OCI-LY7 (cell line): ENCODE data around the gene CABP7. TPM values are rescaled to one million over a fixed set of nuclear protein-coding genes. Genes with fewer than 3 reads are reported as not detected.

ENCODE experiments used
- BruUV-seq: library from RNA; stranded (reverse); fragments of 400-500 nt; replicated peaks from 2 replicates; lab custom pipeline; 2021; lab: Mats Ljungman, UMichigan
- CTCF ChIA-PET: fragments of 300-600 bp; sonication (Branson Sonifier 250); formaldehyde crosslinking; loops from one replicate; lab custom pipeline; 2022; ENCODE audit warnings: antibody characterized with exemption; ENCODE audit not compliant: unreplicated experiment; lab: Charles Lee
- POLR2A ChIA-PET: fragments of 300-600 bp; sonication (Branson Sonifier 250); formaldehyde crosslinking; loops from one replicate; lab custom pipeline; 2022; ENCODE audit warnings: antibody characterized with exemption; lab: Charles Lee
- DNase-seq: peaks from one replicate; pipeline ENCODE4 v3.0.0-alpha.2; 2015; ENCODE audit warnings: low spot score
- H2AFZ ChIP-seq: fragments of 200-600 bp; sonication (generic), shearing (Covaris generic); 2 replicates; pipeline ENCODE4 v1.6.1; 2014; ENCODE audit warnings: mild to moderate bottlenecking, antibody characterized with exemption, low read length, moderate library complexity
- H3K27ac ChIP-seq: fragments of 200-600 bp; sonication (generic); 2 replicates; pipeline ENCODE4 v1.5.1; 2014; ENCODE audit warnings: mixed run types, low read depth, mild to moderate bottlenecking, moderate library complexity, low read length, inconsistent platforms; ENCODE audit not compliant: poor library complexity, severe bottlenecking
- H3K36me3 ChIP-seq: fragments of 200-600 bp; sonication (generic); 2 replicates; pipeline ENCODE4 v1.6.1; 2014; ENCODE audit warnings: mild to moderate bottlenecking, antibody characterized with exemption, low read length, moderate library complexity, mixed read lengths; ENCODE audit not compliant: insufficient read depth
- H3K4me1 ChIP-seq: fragments of 200-600 bp; sonication (generic); 2 replicates; pipeline ENCODE4 v1.5.1; 2014; ENCODE audit warnings: mild to moderate bottlenecking, low read length; ENCODE audit not compliant: insufficient read depth, poor library complexity, severe bottlenecking
- H3K4me2 ChIP-seq: fragments of 200-600 bp; sonication (generic); 2 replicates; pipeline ENCODE4 v1.6.1; 2014; ENCODE audit warnings: mild to moderate bottlenecking, low read length
- H3K4me3 ChIP-seq: fragments of 200-600 bp; sonication (generic); 2 replicates; pipeline ENCODE4 v1.5.1; 2014; ENCODE audit warnings: mild to moderate bottlenecking, low read depth, low read length; ENCODE audit not compliant: poor library complexity, severe bottlenecking
- H3K79me2 ChIP-seq: fragments of 200-600 bp; sonication (generic); 2 replicates; pipeline ENCODE4 v1.6.1; 2016; ENCODE audit warnings: low read depth, mild to moderate bottlenecking, low read length, moderate library complexity, mixed read lengths; ENCODE audit not compliant: insufficient read depth
- H3K9me2 ChIP-seq: fragments of 200-600 bp; sonication (generic); 2 replicates; pipeline ENCODE4 v1.6.1; 2016; ENCODE audit warnings: mild to moderate bottlenecking, low read length, mixed read lengths; ENCODE audit not compliant: insufficient read depth
- H3K9me3 ChIP-seq: fragments of 200-600 bp; sonication (generic); 2 replicates; pipeline ENCODE4 v1.6.1; 2014; ENCODE audit warnings: mild to moderate bottlenecking, mixed run types, low read length, mixed read lengths
- H4K20me1 ChIP-seq: fragments of 200-600 bp; sonication (generic); 2 replicates; pipeline ENCODE4 v1.6.1; 2014; ENCODE audit warnings: mild to moderate bottlenecking, antibody characterized with exemption, low read length, moderate library complexity, mixed read lengths; ENCODE audit not compliant: insufficient read depth
- EZH2phosphoT487 ChIP-seq: fragments of 200-600 bp; sonication (generic); IDR thresholded peaks from 2 replicates; pipeline ENCODE4 v1.6.1; 2018; ENCODE audit warnings: low read depth, borderline replicate concordance, mild to moderate bottlenecking, mixed run types, antibody characterized with exemption, low read length, moderate library complexity, mixed read lengths
- intact Hi-C: fragments of 100-400 bp; cut with micrococcal nuclease; formaldehyde crosslinking; loops from one replicate; pipeline ENCODE4 v1.10.0; 2022; ENCODE audit not compliant: unreplicated experiment
- total RNA-seq, 2 experiments: library from RNA; depleted of rRNA in 1 of 2; stranded (reverse); fragments of >200 nt in 1 of 2; shearing (Covaris generic) in 1 of 2; gene quantifications; 2 replicates each; pipeline ENCODE4 v1.2.3, GENCODE V29; 2014 to 2022
- TF ChIP-seq, protein P1 (sequence below): fragments of 200-600 bp; sonication (generic); conservative IDR thresholded peaks from 2 replicates; pipeline ENCODE4 v1.5.1; 2014; ENCODE audit warnings: mild to moderate bottlenecking, antibody characterized with exemption, low read length, moderate library complexity, mixed read lengths

Gene CABP7
- total RNA-seq, 2 experiments from 2014 or later = 0.06 TPM; not detected in 1

DNA sequence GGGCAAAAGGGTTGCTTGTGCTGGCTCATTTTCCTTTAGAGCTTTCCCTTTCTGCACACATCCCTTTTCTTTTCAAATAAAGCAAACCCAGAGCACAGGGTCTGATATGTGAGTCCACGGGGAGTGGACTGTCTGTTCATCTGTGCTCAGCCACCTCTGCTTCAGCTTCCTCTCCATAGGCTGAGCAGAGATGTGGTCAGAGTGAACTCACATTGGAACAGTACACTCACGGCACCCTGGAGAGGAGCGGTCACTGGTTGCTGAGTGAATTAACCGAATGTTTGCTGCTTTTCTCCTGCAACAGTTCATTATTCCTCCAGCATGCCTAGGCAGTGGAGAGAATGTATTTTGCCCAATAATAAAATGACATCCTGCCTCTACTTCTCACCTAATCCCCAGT is 36.3 kb upstream of the CABP7 start:
- Histone ChIP-seq H4K20me1 (no peaks in the 10 kb centered on the region), H3K4me3 (no peak overlapping the region), H3K9me3 (no peaks in the 10 kb centered on the region), H3K36me3 (peaks cover 42% of the 10 kb centered on the region; the same call in 1 of the 2 replicates), H3K79me2 (no peaks in the 10 kb centered on the region), H3K27ac (no peak overlapping the region), H3K4me1 (no peaks in the 10 kb centered on the region), H3K9me2 (no peaks in the 10 kb centered on the region), H2AFZ (no peak overlapping the region), H3K4me2 (no peak overlapping the region)
- no peak for DNase-seq
- CTCF ChIA-PET = no interaction called here
- intact Hi-C loops = no loop called here
- POLR2A ChIA-PET = no interaction called here
- TF ChIP-seq, protein P1, sequence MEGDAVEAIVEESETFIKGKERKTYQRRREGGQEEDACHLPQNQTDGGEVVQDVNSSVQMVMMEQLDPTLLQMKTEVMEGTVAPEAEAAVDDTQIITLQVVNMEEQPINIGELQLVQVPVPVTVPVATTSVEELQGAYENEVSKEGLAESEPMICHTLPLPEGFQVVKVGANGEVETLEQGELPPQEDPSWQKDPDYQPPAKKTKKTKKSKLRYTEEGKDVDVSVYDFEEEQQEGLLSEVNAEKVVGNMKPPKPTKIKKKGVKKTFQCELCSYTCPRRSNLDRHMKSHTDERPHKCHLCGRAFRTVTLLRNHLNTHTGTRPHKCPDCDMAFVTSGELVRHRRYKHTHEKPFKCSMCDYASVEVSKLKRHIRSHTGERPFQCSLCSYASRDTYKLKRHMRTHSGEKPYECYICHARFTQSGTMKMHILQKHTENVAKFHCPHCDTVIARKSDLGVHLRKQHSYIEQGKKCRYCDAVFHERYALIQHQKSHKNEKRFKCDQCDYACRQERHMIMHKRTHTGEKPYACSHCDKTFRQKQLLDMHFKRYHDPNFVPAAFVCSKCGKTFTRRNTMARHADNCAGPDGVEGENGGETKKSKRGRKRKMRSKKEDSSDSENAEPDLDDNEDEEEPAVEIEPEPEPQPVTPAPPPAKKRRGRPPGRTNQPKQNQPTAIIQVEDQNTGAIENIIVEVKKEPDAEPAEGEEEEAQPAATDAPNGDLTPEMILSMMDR = no peak
- TF ChIP-seq EZH2phosphoT487 = no peak
- no TSS peak for BruUV-seq

DNA sequence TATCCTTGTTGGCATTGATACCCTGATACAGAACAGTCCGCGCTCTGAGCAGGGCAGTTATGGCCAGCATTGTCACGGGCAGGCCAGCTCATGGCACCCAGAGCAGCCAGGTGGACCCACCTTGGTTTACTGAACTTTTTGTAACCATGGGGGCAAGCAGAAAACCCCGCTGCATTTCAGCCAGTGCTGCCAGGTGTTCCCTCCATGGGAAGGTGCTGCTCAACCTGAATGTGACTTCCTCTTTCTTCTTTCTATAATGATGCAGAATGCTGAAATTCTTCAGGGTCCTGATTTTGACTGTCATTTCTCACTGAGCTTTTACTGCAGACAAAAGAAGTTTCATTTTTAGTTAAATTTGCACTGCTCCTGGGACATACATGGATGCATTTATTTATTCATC is 35.6 kb upstream of the CABP7 start:
- Histone ChIP-seq H2AFZ (no peak overlapping the region), H3K9me3 (no peaks in the 10 kb centered on the region), H3K4me1 (no peaks in the 10 kb centered on the region), H3K4me2 (no peak overlapping the region), H4K20me1 (no peaks in the 10 kb centered on the region), H3K36me3 (peaks cover 34% of the 10 kb centered on the region; the same call in 1 of the 2 replicates), H3K79me2 (no peaks in the 10 kb centered on the region), H3K9me2 (no peaks in the 10 kb centered on the region), H3K27ac (no peak overlapping the region), H3K4me3 (no peak overlapping the region)
- intact Hi-C loops = no loop called here
- TF ChIP-seq, protein P1 = no peak
- TF ChIP-seq EZH2phosphoT487 = no peak
- no TSS peak for BruUV-seq
- CTCF ChIA-PET = no interaction called here
- POLR2A ChIA-PET = no interaction called here
- DNase-seq = no peak

DNA sequence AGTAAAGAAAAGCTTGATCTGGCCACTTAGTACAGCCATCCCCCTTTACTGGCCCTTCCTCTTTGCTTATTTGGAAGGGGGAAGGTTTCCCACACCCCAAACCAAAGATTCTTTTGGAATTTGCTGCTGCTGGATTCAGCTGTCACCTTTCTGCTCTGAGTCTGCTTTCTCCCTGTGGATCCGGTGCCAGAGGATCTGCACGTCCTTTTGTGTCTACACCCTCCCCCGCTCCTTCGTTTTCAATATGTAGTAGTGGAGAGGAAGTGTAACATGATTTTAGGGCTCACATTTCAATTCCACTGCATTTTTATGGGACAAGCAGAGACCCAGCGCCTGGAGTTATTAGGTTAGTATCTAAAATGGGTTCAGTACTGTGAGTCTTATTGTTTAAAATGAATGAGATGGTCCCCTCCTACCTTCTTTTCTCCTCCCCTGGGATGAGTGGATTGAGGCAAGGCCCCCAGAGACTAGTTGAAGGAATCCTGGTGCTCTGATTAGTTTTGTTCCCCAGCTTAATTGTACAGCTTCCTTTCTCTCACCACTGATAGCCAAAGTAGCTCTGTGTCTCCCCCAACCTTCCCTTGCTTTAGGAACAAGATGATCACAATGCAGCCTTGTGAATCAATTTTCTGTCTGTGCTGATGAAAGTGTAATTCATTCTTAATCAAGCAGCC is 30.5 kb upstream of the CABP7 start:
- intact Hi-C loops = no loop called here

More for the DNA sequence above, 30.5 kb upstream of the CABP7 start:
- no peak overlapping the region for H2AFZ ChIP-seq
- no peaks in the 10 kb centered on the region for H3K9me3 ChIP-seq
- no peak overlapping the region for H3K27ac ChIP-seq
- H3K4me3 ChIP-seq = no peak overlapping the region
- POLR2A ChIA-PET = interaction anchor here (0.6 to 0.7 kb wide), 2 partner anchors 167 to 181 kb away, joined by 3 read pairs; no protein-coding TSS in a partner anchor
- CTCF ChIA-PET = no interaction called here
- H3K4me2 ChIP-seq = no peak overlapping the region
- no peaks in the 10 kb centered on the region for H3K4me1 ChIP-seq
- no peaks in the 10 kb centered on the region for H4K20me1 ChIP-seq
- no peak for DNase-seq
- no peaks in the 10 kb centered on the region for H3K79me2 ChIP-seq
- TF ChIP-seq EZH2phosphoT487 = no peak
- TF ChIP-seq, protein P1 = no peak
- no peaks in the 10 kb centered on the region; the same call in 1 of the 2 replicates for H3K36me3 ChIP-seq
- BruUV-seq = no TSS peak
- H3K9me2 ChIP-seq = no peaks in the 10 kb centered on the region
